Hepatocyte (in vitro differentiated cells): Measurements from ENCODE around the gene KIF3A.

Experiments
- EZH2 ChIP-seq: fragments of 200-600 bp; sonication (generic); IDR thresholded peaks from 2 replicates; pipeline ENCODE4 v1.6.1; 2016; ENCODE audit warnings: antibody characterized with exemption, mild to moderate bottlenecking, borderline replicate concordance
- TF ChIP-seq, protein P1 (sequence below): fragments of 200-600 bp; sonication (generic); IDR thresholded peaks from 2 replicates; pipeline ENCODE4 v1.5.1; 2016; ENCODE audit warnings: antibody characterized with exemption, mild to moderate bottlenecking; ENCODE audit not compliant: poor library complexity

DNA sequence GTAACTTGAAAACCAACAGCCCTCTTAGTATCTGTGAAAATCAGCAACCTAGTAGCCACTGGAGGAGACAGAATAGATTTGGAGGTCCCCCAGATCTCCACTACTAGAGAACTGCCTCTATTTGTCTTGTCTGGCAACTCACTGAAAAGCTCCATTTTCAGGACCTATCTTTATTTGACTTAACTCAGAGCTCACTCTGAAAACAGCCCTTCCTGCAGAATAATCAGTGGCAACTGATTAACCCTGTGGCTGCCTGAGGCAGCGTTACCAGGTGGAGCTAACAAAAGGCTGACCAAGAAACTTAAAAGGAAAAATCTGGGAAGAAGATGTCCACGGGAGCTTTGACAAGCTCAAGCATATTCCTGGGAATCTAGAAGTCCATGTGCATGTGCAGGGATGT lies 89.9 kb downstream of the KIF3A start:
- TF ChIP-seq, protein P1, sequence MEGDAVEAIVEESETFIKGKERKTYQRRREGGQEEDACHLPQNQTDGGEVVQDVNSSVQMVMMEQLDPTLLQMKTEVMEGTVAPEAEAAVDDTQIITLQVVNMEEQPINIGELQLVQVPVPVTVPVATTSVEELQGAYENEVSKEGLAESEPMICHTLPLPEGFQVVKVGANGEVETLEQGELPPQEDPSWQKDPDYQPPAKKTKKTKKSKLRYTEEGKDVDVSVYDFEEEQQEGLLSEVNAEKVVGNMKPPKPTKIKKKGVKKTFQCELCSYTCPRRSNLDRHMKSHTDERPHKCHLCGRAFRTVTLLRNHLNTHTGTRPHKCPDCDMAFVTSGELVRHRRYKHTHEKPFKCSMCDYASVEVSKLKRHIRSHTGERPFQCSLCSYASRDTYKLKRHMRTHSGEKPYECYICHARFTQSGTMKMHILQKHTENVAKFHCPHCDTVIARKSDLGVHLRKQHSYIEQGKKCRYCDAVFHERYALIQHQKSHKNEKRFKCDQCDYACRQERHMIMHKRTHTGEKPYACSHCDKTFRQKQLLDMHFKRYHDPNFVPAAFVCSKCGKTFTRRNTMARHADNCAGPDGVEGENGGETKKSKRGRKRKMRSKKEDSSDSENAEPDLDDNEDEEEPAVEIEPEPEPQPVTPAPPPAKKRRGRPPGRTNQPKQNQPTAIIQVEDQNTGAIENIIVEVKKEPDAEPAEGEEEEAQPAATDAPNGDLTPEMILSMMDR = no peak
- TF ChIP-seq EZH2 = no peak
